IMR-90 (cell line): ENCODE results near the gene PRKAR1B. TPM values are rescaled to one million over a fixed set of nuclear protein-coding genes. Genes with fewer than 3 reads are reported as not detected.

Experiments
- ATAC-seq: fragments of 200-7000 bp; cut with Tn5 transposase; 2 replicates; pipeline ENCODE4 v1.9.1; 2020; ENCODE audit warnings: low read depth, mild to moderate bottlenecking, moderate library complexity
- BruUV-seq: library from RNA; stranded (reverse); fragments of 400-500 nt; replicated peaks from 2 replicates; lab custom pipeline; 2021; lab: Mats Ljungman, UMichigan
- CTCF ChIA-PET: fragments of 300-600 bp; formaldehyde crosslinking; extraction: SDS; loops from one replicate; lab custom pipeline; 2021; ENCODE audit warnings: antibody characterized with exemption; lab: Yijun Ruan, JAX
- POLR2A ChIA-PET: fragments of 300-600 bp; sonication (Branson Sonifier 250); formaldehyde crosslinking; loops from one replicate; lab custom pipeline; 2022; ENCODE audit warnings: antibody characterized with exemption; ENCODE audit not compliant: unreplicated experiment; lab: Charles Lee
- DNase-seq: peaks from one replicate; pipeline ENCODE4 v3.0.0; 2013
- H2AFZ ChIP-seq: replicated peaks from 2 replicates; pipeline ENCODE3; 2013; ENCODE audit warnings: low read length, mild to moderate bottlenecking; ENCODE audit not compliant: poor library complexity
- H2AK5ac ChIP-seq: 2 replicates; pipeline ENCODE4 v1.6.1; 2013; ENCODE audit warnings: low read depth, low read length, inconsistent platforms
- H2AK9ac ChIP-seq: replicated peaks from 2 replicates; pipeline ENCODE3; 2013; ENCODE audit warnings: mild to moderate bottlenecking, low read depth, low read length, moderate library complexity; ENCODE audit not compliant: poor library complexity
- H2BK120ac ChIP-seq: 2 replicates; pipeline ENCODE4 v1.6.1; 2013; ENCODE audit warnings: low read depth, low read length, inconsistent platforms
- H2BK15ac ChIP-seq: 3 replicates; pipeline ENCODE4 v1.6.1; 2013; ENCODE audit warnings: low read depth, low read length, inconsistent platforms
- H2BK20ac ChIP-seq: 2 replicates; pipeline ENCODE4 v1.6.1; 2013; ENCODE audit warnings: low read depth, mild to moderate bottlenecking, inconsistent platforms, low read length, moderate library complexity
- H2BK5ac ChIP-seq: 2 replicates; pipeline ENCODE4 v1.6.1; 2013; ENCODE audit warnings: mild to moderate bottlenecking, low read depth, low read length, inconsistent platforms; ENCODE audit not compliant: poor library complexity, severe bottlenecking
- H3K14ac ChIP-seq: replicated peaks from 2 replicates; pipeline ENCODE4 v1.6.1; 2013; ENCODE audit warnings: low read depth, low read length, inconsistent platforms
- H3K18ac ChIP-seq: 2 replicates; pipeline ENCODE4 v1.6.1; 2013; ENCODE audit warnings: low read depth, low read length, control low read depth
- H3K23ac ChIP-seq: 2 replicates; pipeline ENCODE4 v1.6.1; 2013; ENCODE audit warnings: low read depth, low read length, inconsistent platforms
- H3K27ac ChIP-seq: 2 replicates; pipeline ENCODE4 v1.5.1; 2013; ENCODE audit warnings: mild to moderate bottlenecking, control low read depth, low read length; ENCODE audit not compliant: insufficient read depth
- H3K27me3 ChIP-seq: 2 replicates; pipeline ENCODE4 v1.6.1; 2013; ENCODE audit warnings: low read length; ENCODE audit not compliant: control insufficient read depth, insufficient read depth
- H3K36me3 ChIP-seq: 2 replicates; pipeline ENCODE4 v1.6.1; 2013; ENCODE audit warnings: low read length, mixed read lengths; ENCODE audit not compliant: control insufficient read depth, insufficient read depth
- H3K4ac ChIP-seq: 2 replicates; pipeline ENCODE4 v1.6.1; 2013; ENCODE audit warnings: low read depth, low read length, inconsistent platforms
- H3K4me1 ChIP-seq: 2 replicates; pipeline ENCODE4 v1.6.1; 2013; ENCODE audit warnings: low read length, mixed read lengths; ENCODE audit not compliant: control insufficient read depth, insufficient read depth
- H3K4me2 ChIP-seq: 2 replicates; pipeline ENCODE4 v1.6.1; 2013; ENCODE audit warnings: low read depth, mild to moderate bottlenecking, control low read depth, low read length, moderate library complexity
- H3K4me3 ChIP-seq: 2 replicates; pipeline ENCODE4 v1.5.1; 2013; ENCODE audit warnings: low read depth, mild to moderate bottlenecking, control low read depth, low read length, moderate library complexity; ENCODE audit not compliant: insufficient read depth
- H3K56ac ChIP-seq: 2 replicates; pipeline ENCODE4 v1.6.1; 2013; ENCODE audit warnings: low read length, inconsistent platforms; ENCODE audit not compliant: insufficient read depth; ENCODE audit errors: extremely low read depth
- H3K79me1 ChIP-seq, 2 experiments: 2 replicates each; pipeline ENCODE4 v1.6.1; 2013; ENCODE audit warnings: low read length in 2 of 2, inconsistent platforms in 1 of 2, low read depth in 1 of 2
- H3K9ac ChIP-seq: 2 replicates; pipeline ENCODE4 v1.6.1; 2013; ENCODE audit warnings: low read depth, low read length, control low read depth
- H3K9me1 ChIP-seq: 2 replicates; pipeline ENCODE4 v1.6.1; 2013; ENCODE audit warnings: low read length, inconsistent platforms; ENCODE audit not compliant: insufficient read depth
- H3K9me3 ChIP-seq: 2 replicates; pipeline ENCODE4 v1.6.1; 2013; ENCODE audit warnings: low read length; ENCODE audit not compliant: control insufficient read depth, insufficient read depth
- H4K20me1 ChIP-seq: 2 replicates; pipeline ENCODE4 v1.6.1; 2013; ENCODE audit warnings: low read length, inconsistent platforms; ENCODE audit not compliant: insufficient read depth
- H4K5ac ChIP-seq: 2 replicates; pipeline ENCODE4 v1.6.1; 2013; ENCODE audit warnings: mild to moderate bottlenecking, low read depth, low read length, control low read depth
- H4K8ac ChIP-seq, 2 experiments: 2 replicates each; pipeline ENCODE4 v1.6.1; 2013; ENCODE audit warnings: low read depth in 2 of 2, low read length in 2 of 2, control low read depth in 1 of 2, inconsistent platforms in 1 of 2
- H4K91ac ChIP-seq: 2 replicates; pipeline ENCODE4 v1.6.1; 2013; ENCODE audit warnings: low read depth, low read length, inconsistent platforms; ENCODE audit not compliant: insufficient read depth
- CEBPB ChIP-seq: IDR thresholded peaks from 2 replicates; pipeline ENCODE4 v1.6.1; 2012; ENCODE audit warnings: low read depth, low read length, improper control_type of control experiment
- CHD1 ChIP-seq: IDR thresholded peaks from 2 replicates; pipeline ENCODE4 v1.6.1; 2012; ENCODE audit warnings: low read depth, low read length, improper control_type of control experiment
- ELK1 ChIP-seq: fragments of 150-350 bp; IDR thresholded peaks from 2 replicates; pipeline ENCODE4 v1.6.1; 2016; ENCODE audit warnings: low read depth, mild to moderate bottlenecking, low read length, moderate library complexity, borderline replicate concordance
- MXI1 ChIP-seq: IDR thresholded peaks from 2 replicates; pipeline ENCODE4 v1.6.1; 2012; ENCODE audit warnings: low read depth, mild to moderate bottlenecking, low read length, moderate library complexity, borderline replicate concordance
- NFE2L2 ChIP-seq: fragments of 150-350 bp; IDR thresholded peaks from 2 replicates; pipeline ENCODE4 v1.6.1; 2016; ENCODE audit warnings: low read depth, mild to moderate bottlenecking, low read length
- POLR2A ChIP-seq: IDR thresholded peaks from 2 replicates; pipeline ENCODE4 v1.6.1; 2012; ENCODE audit warnings: mild to moderate bottlenecking, low read depth, low read length
- RAD21 ChIP-seq: IDR thresholded peaks from 2 replicates; pipeline ENCODE4 v1.6.1; 2012; ENCODE audit warnings: low read length, improper control_type of control experiment
- RCOR1 ChIP-seq: IDR thresholded peaks from 2 replicates; pipeline ENCODE4 v1.6.1; 2012; ENCODE audit warnings: mild to moderate bottlenecking, low read length, improper control_type of control experiment; ENCODE audit not compliant: insufficient replicate concordance
- RFX5 ChIP-seq: IDR thresholded peaks from 2 replicates; pipeline ENCODE4 v1.8.0; 2012; ENCODE audit warnings: low read depth, mild to moderate bottlenecking, low read length, moderate library complexity
- SMC3 ChIP-seq: fragments of 150-350 bp; IDR thresholded peaks from 2 replicates; pipeline ENCODE4 v1.6.1; 2016; ENCODE audit warnings: low read depth, mild to moderate bottlenecking, antibody characterized with exemption, low read length, moderate library complexity
- USF2 ChIP-seq: fragments of 150-350 bp; IDR thresholded peaks from 2 replicates; pipeline ENCODE4 v1.6.1; 2017; ENCODE audit warnings: mild to moderate bottlenecking, antibody characterized with exemption, low read length, low read depth
- WGBS, 2 experiments: methylation state at CpG; one replicate each; pipeline versions ENCODE4 v1.1.5 to v1.1.7; 2013; ENCODE audit warnings: missing lambda C conversion rate in 2 of 2; ENCODE audit not compliant: insufficient read length in 1 of 2; ENCODE audit errors: extremely low coverage in 2 of 2; 5-methylcytosine and 5-hydroxymethylcytosine counted together
- dilution Hi-C: fragments of 300-500 bp; cut with HindIII; formaldehyde crosslinking; loops from one replicate; pipeline ENCODE4 v1.14.3; 2018; ENCODE audit warnings: low sequenced_read_pairs; ENCODE audit not compliant: unreplicated experiment
- in situ Hi-C: fragments of 300-500 bp; cut with MboI; formaldehyde crosslinking; loops from 3 replicates; pipeline ENCODE4 v1.14.3; 2019; ENCODE audit warnings: low sequenced_read_pairs, inconsistent platforms, mixed read lengths
- intact Hi-C: fragments of 100-400 bp; cut with micrococcal nuclease; formaldehyde crosslinking; loops from 2 replicates; pipeline ENCODE4 v1.10.0; 2022
- polyA plus RNA-seq, 3 experiments: library from polyadenylated mRNA; depleted of rRNA; stranded (reverse); fragments of >200 nt; gene quantifications; 2 replicates each; pipeline ENCODE4 v1.2.3, GENCODE V29; 2012; ENCODE audit warnings: low replicate concordance in 1 of 3
- total RNA-seq: library from RNA; depleted of rRNA; stranded (reverse); fragments of >200 nt; gene quantifications from 2 replicates; pipeline ENCODE4 v1.2.3, GENCODE V29; 2012

The PRKAR1B gene
- total and polyA plus RNA-seq, 2 of the 4 experiments (the other 2 are of a cell fraction), result 15.2 to 20.2 TPM

GRCh38 chr7:713139-713457 lies 14.0 kb downstream of the PRKAR1B start:
- Histone ChIP-seq H3K9me1 (no peaks in the 10 kb centered on the region), H3K23ac (no peak overlapping the region), H3K9ac (no peak overlapping the region), H3K9me3 (0 out of 2 replicates have a peak, but pooled peaks cover 3% of the 10 kb centered on the region), H3K4me1 (peaks cover 3% of the 10 kb centered on the region; the same call in 1 of the 2 replicates), H2AFZ (no peak overlapping the region), H2BK5ac (no peak overlapping the region), H3K4me3 (no peak overlapping the region), H4K91ac (no peak overlapping the region), H3K27me3 (peaks cover 4% of the 10 kb centered on the region; the same call in 1 of the 2 replicates), H3K4ac (no peak overlapping the region), H4K5ac (no peak overlapping the region), H3K4me2 (no peak overlapping the region), H2BK20ac (no peak overlapping the region), H3K79me1 (no peaks in the 10 kb centered on the region), H3K18ac (no peak overlapping the region), H3K14ac (no peak overlapping the region), H4K8ac (no peak overlapping the region), H2BK120ac (no peak overlapping the region), H3K27ac (no peak overlapping the region), H2BK15ac (no peak overlapping the region), H4K20me1 (peaks cover 5% of the 10 kb centered on the region; the same call in 1 of the 2 replicates), H3K56ac (no peak overlapping the region), H3K36me3 (0 out of 2 replicates have a peak, but pooled peaks cover 1% of the 10 kb centered on the region), H2AK9ac (no peak overlapping the region), H2AK5ac (no peak overlapping the region)
- ATAC-seq (no peak), DNase-seq (no peak)
- CTCF ChIA-PET, result no interaction called here
- no TSS peak for BruUV-seq
- intact Hi-C loops, result no loop called here
- in situ Hi-C loops, result no loop called here
- no peak for TF ChIP-seq ELK1
- no peak for TF ChIP-seq CHD1
- TF ChIP-seq USF2, result no peak
- TF ChIP-seq SMC3, result no peak
- TF ChIP-seq MXI1, result no peak
- no peak for TF ChIP-seq POLR2A
- TF ChIP-seq RFX5, result no peak
- no peak for TF ChIP-seq RAD21
- no peak for TF ChIP-seq RCOR1
- no peak for TF ChIP-seq CEBPB
- no peak for TF ChIP-seq NFE2L2
- dilution Hi-C loops, result no loop called here
- POLR2A ChIA-PET, result no interaction called here
- WGBS, 2 experiments, result 91% methylated on average over 4 of the region's 9 CpGs; no CpG with 5 or more reads in 1 of the 2 experiments
